OCI-LY3 (cell line): Measurements from ENCODE around the gene LUZP1.

Experiments used
- H2AFZ ChIP-seq: fragments of 200-600, 300-600 bp; shearing (Covaris generic); 2 replicates; pipeline ENCODE4 v1.6.0; 2014; ENCODE audit warnings: antibody characterized with exemption, low read depth, low read length
- H3K27ac ChIP-seq: fragments of 200-600, 300-600 bp; sonication (generic); 2 replicates; pipeline ENCODE4 v1.5.1; 2014; ENCODE audit warnings: mild to moderate bottlenecking, low read length, moderate library complexity, mixed read lengths
- H3K27me3 ChIP-seq: fragments of 200-600, 300-600 bp; sonication (generic); 2 replicates; pipeline ENCODE4 v1.6.1; 2014; ENCODE audit warnings: low read depth, low read length, mixed read lengths
- H3K36me3 ChIP-seq: fragments of 200-600, 300-600 bp; sonication (generic); replicated peaks from 2 replicates; pipeline ENCODE3; 2014; ENCODE audit warnings: low read depth, low read length, mixed read lengths
- H3K4me1 ChIP-seq: fragments of 300-600, 200-600 bp; sonication (generic); 2 replicates; pipeline ENCODE4 v1.6.1; 2014; ENCODE audit warnings: low read length, mixed read lengths
- H3K4me2 ChIP-seq: fragments of 200-600, 300-600 bp; sonication (generic); 2 replicates; pipeline ENCODE4 v1.6.1; 2014; ENCODE audit warnings: low read length, mixed read lengths
- H3K4me3 ChIP-seq: fragments of 300-600, 200-600 bp; sonication (generic); 2 replicates; pipeline ENCODE4 v1.5.1; 2014; ENCODE audit warnings: antibody characterized with exemption, mild to moderate bottlenecking, low read length, moderate library complexity
- H3K79me2 ChIP-seq: fragments of 300-600, 200-600 bp; shearing (Covaris generic); 2 replicates; pipeline ENCODE4 v1.6.1; 2014; ENCODE audit warnings: mild to moderate bottlenecking, low read length, mixed read lengths
- H3K9ac ChIP-seq: fragments of 300-600, 200-600 bp; shearing (Covaris generic); 2 replicates; pipeline ENCODE4 v1.6.0; 2014; ENCODE audit warnings: mild to moderate bottlenecking, low read length, moderate library complexity
- H3K9me3 ChIP-seq: fragments of 200-600, 300-600 bp; shearing (Covaris generic); 2 replicates; pipeline ENCODE4 v1.6.1; 2014; ENCODE audit warnings: low read length, mixed read lengths; ENCODE audit not compliant: insufficient read depth
- H4K20me1 ChIP-seq: fragments of 200-600, 300-600 bp; sonication (generic); 2 replicates; pipeline ENCODE4 v1.6.1; 2016; ENCODE audit warnings: low read length, mixed read lengths; ENCODE audit not compliant: insufficient read depth
- CTCF ChIP-seq: fragments of 200-600, 300-600 bp; sonication (generic); IDR thresholded peaks from 2 replicates; pipeline ENCODE4 v1.5.1; 2014; ENCODE audit warnings: antibody characterized with exemption, low read length, low read depth
- EZH2phosphoT487 ChIP-seq: fragments of 200-600 bp; shearing (Covaris generic); IDR thresholded peaks from 2 replicates; pipeline ENCODE4 v1.6.1; 2018; ENCODE audit warnings: antibody characterized with exemption, mixed run types, low read depth

The LUZP1 gene

DNA sequence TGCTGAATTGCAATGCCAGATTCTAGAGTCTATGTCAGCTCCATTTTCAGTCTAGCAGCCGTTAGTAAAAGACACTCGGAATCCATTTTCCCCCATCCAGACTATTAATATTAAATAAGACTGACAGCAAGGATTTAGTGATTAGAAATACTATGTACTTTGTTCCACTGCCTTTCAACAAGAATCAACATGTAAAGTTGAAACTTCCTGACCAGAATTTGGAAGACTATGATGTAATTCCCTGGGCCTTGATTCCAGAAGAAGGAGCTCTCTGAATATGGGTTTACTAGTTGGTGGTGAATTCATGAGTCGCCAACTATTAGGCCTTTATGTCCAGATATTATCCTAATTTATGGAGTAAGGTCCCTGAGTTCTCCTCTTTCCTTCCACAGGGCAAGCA, 124.6 kb downstream of the LUZP1 start:
- no peaks in the 10 kb centered on the region for H3K4me1 ChIP-seq
- H3K9ac ChIP-seq, result no peak overlapping the region
- H3K4me2 ChIP-seq, result no peak overlapping the region
- no peaks in the 10 kb centered on the region for H3K27me3 ChIP-seq
- no peak overlapping the region for H3K27ac ChIP-seq
- H3K79me2 ChIP-seq, result peaks cover 34% of the 10 kb centered on the region
- no peaks in the 10 kb centered on the region for H3K36me3 ChIP-seq
- no peak overlapping the region for H3K4me3 ChIP-seq
- no peak for TF ChIP-seq CTCF
- TF ChIP-seq EZH2phosphoT487, result no peak
- H2AFZ ChIP-seq, result no peak overlapping the region
- peaks cover 13% of the 10 kb centered on the region for H4K20me1 ChIP-seq
- H3K9me3 ChIP-seq, result no peaks in the 10 kb centered on the region

DNA sequence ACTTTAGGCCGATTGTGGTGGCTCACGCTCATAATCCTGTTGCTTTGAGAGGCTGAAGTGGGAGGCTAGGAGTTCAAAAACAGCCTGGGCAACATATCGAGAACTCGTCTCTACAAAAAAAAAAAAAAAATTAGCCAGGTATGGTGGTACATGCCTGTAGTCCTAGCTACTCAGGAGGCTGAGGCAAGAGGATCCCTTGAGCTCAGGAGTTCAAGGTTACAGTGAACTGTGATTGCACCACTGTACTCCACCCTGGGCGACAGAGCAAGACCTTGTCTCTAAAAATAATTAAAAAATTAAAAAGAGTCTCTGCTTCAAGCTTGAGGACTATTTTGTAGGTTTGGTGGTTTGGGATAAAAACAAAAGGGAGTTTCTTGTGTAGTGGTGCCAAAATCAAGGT, 128.1 kb downstream of the LUZP1 start:
- H3K27ac ChIP-seq, result no peak overlapping the region
- H3K79me2 ChIP-seq, result peaks cover 44% of the 10 kb centered on the region
- peaks cover 26% of the 10 kb centered on the region for H4K20me1 ChIP-seq
- H3K9me3 ChIP-seq, result no peaks in the 10 kb centered on the region
- no peak overlapping the region for H3K4me2 ChIP-seq
- H3K36me3 ChIP-seq, result no peaks in the 10 kb centered on the region
- TF ChIP-seq EZH2phosphoT487, result no peak
- TF ChIP-seq CTCF, result no peak
- no peak overlapping the region for H3K4me3 ChIP-seq
- no peak overlapping the region for H3K9ac ChIP-seq
- no peaks in the 10 kb centered on the region for H3K27me3 ChIP-seq
- no peaks in the 10 kb centered on the region; the same call in 1 of the 2 replicates for H3K4me1 ChIP-seq
- H2AFZ ChIP-seq, result no peak overlapping the region

DNA sequence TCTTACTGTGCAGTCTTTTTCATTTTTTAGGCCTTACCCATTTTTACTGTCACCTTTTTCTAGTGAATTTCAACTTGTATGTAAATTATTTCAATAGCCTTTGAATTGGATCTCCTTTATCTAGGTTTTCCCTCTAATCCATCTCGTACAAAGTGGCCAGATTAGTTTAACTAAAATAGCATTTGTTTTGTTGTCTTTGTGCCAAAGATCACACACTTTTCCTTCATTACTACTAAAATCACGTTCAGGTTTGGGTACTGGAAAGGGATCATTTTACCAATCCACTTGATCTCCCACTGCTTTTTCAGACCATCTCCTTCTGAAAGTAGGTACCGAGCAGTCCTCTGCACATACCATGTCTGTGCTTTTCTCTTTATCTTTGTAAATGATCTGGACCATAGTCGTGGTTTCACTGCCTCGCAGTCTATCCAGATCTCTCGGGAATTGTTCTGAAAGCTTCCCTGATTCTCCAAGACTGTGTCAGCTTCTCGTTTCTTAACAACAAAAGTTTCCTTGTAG, 129.3 kb downstream of the LUZP1 start:
- H3K9ac ChIP-seq, result no peak overlapping the region
- TF ChIP-seq CTCF (no peak), EZH2phosphoT487 (no peak)
- H2AFZ ChIP-seq, result no peak overlapping the region
- peaks cover 53% of the 10 kb centered on the region for H3K79me2 ChIP-seq
- peaks cover 25% of the 10 kb centered on the region for H4K20me1 ChIP-seq
- H3K36me3 ChIP-seq, result no peaks in the 10 kb centered on the region
- H3K27ac ChIP-seq, result no peak overlapping the region
- H3K9me3 ChIP-seq, result no peaks in the 10 kb centered on the region
- no peaks in the 10 kb centered on the region for H3K27me3 ChIP-seq
- H3K4me3 ChIP-seq, result no peak overlapping the region
- H3K4me2 ChIP-seq, result no peak overlapping the region
- no peaks in the 10 kb centered on the region; the same call in 1 of the 2 replicates for H3K4me1 ChIP-seq

GRCh38 chr1:23037081-23037740, 131.4 kb downstream of the LUZP1 start:
- no peak overlapping the region for H3K27ac ChIP-seq
- H3K9me3 ChIP-seq, result no peaks in the 10 kb centered on the region
- H3K79me2 ChIP-seq, result peaks cover 72% of the 10 kb centered on the region
- TF ChIP-seq CTCF, result no peak
- TF ChIP-seq EZH2phosphoT487, result no peak
- H3K9ac ChIP-seq, result no peak overlapping the region
- no peak overlapping the region for H3K4me2 ChIP-seq
- H3K4me3 ChIP-seq, result no peak overlapping the region
- H4K20me1 ChIP-seq, result peaks cover 34% of the 10 kb centered on the region
- H3K36me3 ChIP-seq, result no peaks in the 10 kb centered on the region
- H3K4me1 ChIP-seq, result peaks cover 14% of the 10 kb centered on the region
- no peaks in the 10 kb centered on the region for H3K27me3 ChIP-seq
- no peak overlapping the region for H2AFZ ChIP-seq
